ENCODE measurements around the gene DGCR2.

DGCR2 gene

GRCh38 chr22:19105867-19106802, 16.1 kb downstream of the DGCR2 start:
- H3K4me3 ChIP-seq (ENCODE audit: low read length), result no peak overlapping the region
- H2AFZ ChIP-seq (ENCODE audit: low read depth, low read length), result no peak overlapping the region
- H3K9me3 ChIP-seq (ENCODE audit: low read length), result peaks cover 1% of the 10 kb centered on the region
- H3K36me3 ChIP-seq (ENCODE audit: insufficient read depth, low read length), result no peaks in the 10 kb centered on the region
- no peaks in the 10 kb centered on the region for H3K27me3 ChIP-seq (ENCODE audit: insufficient read depth, low read length)
- no peaks in the 10 kb centered on the region for H3K4me1 ChIP-seq (ENCODE audit: insufficient read depth, low read length)

- Histone ChIP-seq H3K9me3 (ENCODE audit: low read length) (peaks cover 2% of the 10 kb centered on the region), H3K4me3 (ENCODE audit: low read length) (no peak overlapping the region), H2AFZ (ENCODE audit: low read depth, low read length) (no peak overlapping the region), H3K27me3 (ENCODE audit: insufficient read depth, low read length) (no peaks in the 10 kb centered on the region), H3K4me1 (ENCODE audit: insufficient read depth, low read length) (no peaks in the 10 kb centered on the region), H3K36me3 (ENCODE audit: insufficient read depth, low read length) (no peaks in the 10 kb centered on the region)
These were observed 16.8 kb downstream of the DGCR2 start for GRCh38 chr22:19105456-19105855.

- Histone ChIP-seq H2AFZ (ENCODE audit: low read depth, low read length) (no peak overlapping the region), H3K4me1 (ENCODE audit: insufficient read depth, low read length) (no peaks in the 10 kb centered on the region), H3K36me3 (ENCODE audit: insufficient read depth, low read length) (peaks cover 3% of the 10 kb centered on the region), H3K9me3 (ENCODE audit: low read length) (peaks cover 4% of the 10 kb centered on the region), H3K27me3 (ENCODE audit: insufficient read depth, low read length) (no peaks in the 10 kb centered on the region), H3K4me3 (ENCODE audit: low read length) (no peak overlapping the region)
These were observed 18.1 kb downstream of the DGCR2 start for GRCh38 chr22:19103880-19104821.

DNA sequence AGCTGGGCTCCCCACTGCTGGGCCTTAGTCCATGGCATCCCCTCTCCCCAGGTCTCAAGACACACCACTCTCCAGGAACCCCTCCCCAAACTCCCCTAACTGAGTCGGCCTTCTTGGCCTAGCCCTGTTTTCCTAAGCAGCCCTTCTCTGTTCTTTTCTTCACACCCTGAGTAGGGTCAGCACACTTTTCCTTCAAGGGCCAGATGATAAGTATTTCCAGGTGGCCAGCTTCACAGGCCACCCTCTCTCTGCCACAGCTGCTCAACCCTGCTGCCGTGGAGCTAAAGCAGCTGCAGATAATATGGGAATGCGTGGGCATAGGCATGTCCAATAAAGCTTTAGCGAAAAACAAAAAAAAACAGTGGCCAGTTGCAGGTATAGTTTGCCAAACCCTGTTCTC, 24.1 kb downstream of the DGCR2 start:
- no peak overlapping the region for H2AFZ ChIP-seq (ENCODE audit: low read depth, low read length)
- H3K9me3 ChIP-seq (ENCODE audit: low read length), result peaks cover 4% of the 10 kb centered on the region
- H3K27me3 ChIP-seq (ENCODE audit: insufficient read depth, low read length), result no peaks in the 10 kb centered on the region
- H3K4me3 ChIP-seq (ENCODE audit: low read length), result no peak overlapping the region
- no peaks in the 10 kb centered on the region for H3K4me1 ChIP-seq (ENCODE audit: insufficient read depth, low read length)
- peaks cover 9% of the 10 kb centered on the region for H3K36me3 ChIP-seq (ENCODE audit: insufficient read depth, low read length)

DNA sequence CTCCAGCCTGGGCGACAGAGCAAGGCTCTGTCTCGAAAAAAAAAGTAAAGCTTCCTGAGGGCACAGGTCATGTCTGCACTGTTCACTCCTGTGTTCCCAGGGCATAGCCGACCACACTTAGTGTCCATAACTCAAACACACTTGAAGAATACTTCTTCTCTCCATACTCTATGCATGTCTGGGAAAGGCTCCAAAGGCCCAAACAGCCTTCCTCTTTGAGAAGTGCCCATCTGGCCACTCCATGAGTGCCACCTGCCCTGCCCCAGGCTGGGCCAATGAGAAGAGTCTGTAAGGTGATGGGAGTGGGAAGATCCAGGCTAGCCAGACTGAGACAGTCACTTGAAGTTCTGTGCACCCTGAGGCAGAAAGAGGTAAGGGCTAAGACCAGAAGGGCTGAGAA, 24.7 kb downstream of the DGCR2 start:
- Histone ChIP-seq H2AFZ (ENCODE audit: low read depth, low read length) (no peak overlapping the region), H3K36me3 (ENCODE audit: insufficient read depth, low read length) (peaks cover 9% of the 10 kb centered on the region), H3K4me1 (ENCODE audit: insufficient read depth, low read length) (no peaks in the 10 kb centered on the region), H3K9me3 (ENCODE audit: low read length) (peaks cover 4% of the 10 kb centered on the region), H3K4me3 (ENCODE audit: low read length) (no peak overlapping the region), H3K27me3 (ENCODE audit: insufficient read depth, low read length) (no peaks in the 10 kb centered on the region)

DNA sequence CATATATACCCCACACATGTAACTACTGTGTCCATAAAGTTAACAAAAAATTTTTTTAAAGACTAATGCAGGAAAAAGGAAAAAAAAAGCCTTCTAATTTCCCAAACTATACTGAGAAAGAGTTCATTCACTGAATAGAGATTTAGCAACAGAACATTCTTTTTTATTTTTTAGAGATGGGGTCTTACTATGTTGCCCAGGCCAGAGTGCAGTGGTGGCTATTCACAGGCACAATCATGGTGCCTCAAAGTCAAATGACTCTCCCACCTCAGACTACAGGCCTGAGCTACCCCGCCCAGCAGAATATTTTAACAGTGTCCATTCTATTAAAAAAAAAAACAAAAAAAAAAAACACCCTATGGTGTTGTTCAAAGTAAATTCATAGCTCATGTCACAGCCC, 25.7 kb downstream of the DGCR2 start:
- no peak overlapping the region for H3K4me3 ChIP-seq (ENCODE audit: low read length)
- H3K9me3 ChIP-seq (ENCODE audit: low read length), result peaks cover 4% of the 10 kb centered on the region
- H3K36me3 ChIP-seq (ENCODE audit: insufficient read depth, low read length), result peaks cover 11% of the 10 kb centered on the region
- H3K27me3 ChIP-seq (ENCODE audit: insufficient read depth, low read length), result no peaks in the 10 kb centered on the region
- no peak overlapping the region for H2AFZ ChIP-seq (ENCODE audit: low read depth, low read length)
- no peaks in the 10 kb centered on the region for H3K4me1 ChIP-seq (ENCODE audit: insufficient read depth, low read length)

DNA sequence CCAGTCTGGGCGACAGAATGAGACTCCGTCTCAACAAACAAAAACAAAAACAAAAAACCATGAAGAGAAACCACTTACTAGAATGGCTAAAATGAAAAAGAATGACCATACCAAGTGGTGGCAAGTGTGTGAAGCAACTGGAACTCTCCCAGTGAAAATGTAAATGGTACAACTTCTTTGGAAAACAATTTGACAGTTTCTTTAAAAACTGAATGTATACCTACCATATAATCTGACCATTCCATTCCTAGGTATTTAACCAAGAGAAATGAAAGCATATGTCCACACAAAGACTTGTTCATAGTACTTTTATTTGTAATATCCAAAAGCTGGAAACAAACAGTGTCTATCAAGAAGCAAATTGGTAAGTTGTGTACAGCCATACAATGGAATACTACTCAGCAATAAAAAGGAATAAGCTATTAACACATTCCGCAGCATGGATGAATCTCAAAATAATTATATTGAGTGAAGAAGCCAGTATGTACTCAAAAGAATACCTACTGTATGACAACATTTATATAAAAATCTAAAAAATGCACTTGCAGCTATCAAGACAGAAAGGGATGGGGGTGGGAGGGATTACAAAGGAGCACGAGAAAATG, 27.7 kb downstream of the DGCR2 start:
- no peaks in the 10 kb centered on the region for H3K9me3 ChIP-seq (ENCODE audit: low read length)
- H3K4me1 ChIP-seq (ENCODE audit: insufficient read depth, low read length), result no peaks in the 10 kb centered on the region
- H3K4me3 ChIP-seq (ENCODE audit: low read length), result no peak overlapping the region
- H2AFZ ChIP-seq (ENCODE audit: low read depth, low read length), result no peak overlapping the region
- H3K27me3 ChIP-seq (ENCODE audit: insufficient read depth, low read length), result no peaks in the 10 kb centered on the region
- peaks cover 10% of the 10 kb centered on the region for H3K36me3 ChIP-seq (ENCODE audit: insufficient read depth, low read length)

DNA sequence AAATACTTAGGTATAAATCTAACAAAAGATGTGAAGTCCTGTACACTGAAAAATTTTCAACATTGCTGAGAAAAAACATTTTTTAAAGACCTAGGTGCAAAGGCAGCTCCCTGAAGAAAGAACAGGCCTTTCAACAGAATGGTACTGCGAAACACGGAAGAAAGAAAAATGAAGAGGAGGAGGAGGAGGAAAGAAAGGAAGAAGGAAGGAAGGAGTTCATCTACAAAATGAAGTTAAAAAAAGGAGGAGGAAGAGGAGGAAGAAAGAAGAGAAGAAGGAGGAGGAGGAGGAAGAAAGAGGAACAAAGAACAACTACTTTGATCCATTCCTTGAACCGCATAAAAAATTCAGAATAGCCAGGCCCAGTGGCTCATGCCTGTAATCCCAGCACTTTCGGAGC, 29.5 kb downstream of the DGCR2 start:
- H3K4me1 ChIP-seq (ENCODE audit: insufficient read depth, low read length), result no peaks in the 10 kb centered on the region
- H3K36me3 ChIP-seq (ENCODE audit: insufficient read depth, low read length), result peaks cover 11% of the 10 kb centered on the region

GRCh38 chr22:19090586-19091127, 31.6 kb downstream of the DGCR2 start:
- H3K4me1 ChIP-seq (ENCODE audit: insufficient read depth, low read length), result peaks cover 12% of the 10 kb centered on the region
- H2AFZ ChIP-seq (ENCODE audit: low read depth, low read length), result no peak overlapping the region
- H3K4me3 ChIP-seq (ENCODE audit: low read length), result no peak overlapping the region
- no peaks in the 10 kb centered on the region for H3K27me3 ChIP-seq (ENCODE audit: insufficient read depth, low read length)
- H3K9me3 ChIP-seq (ENCODE audit: low read length), result no peaks in the 10 kb centered on the region
- peaks cover 7% of the 10 kb centered on the region for H3K36me3 ChIP-seq (ENCODE audit: insufficient read depth, low read length)

More for the DNA sequence above, 29.5 kb downstream of the DGCR2 start:
- Histone ChIP-seq H3K4me3 (ENCODE audit: low read length) (no peak overlapping the region), H2AFZ (ENCODE audit: low read depth, low read length) (no peak overlapping the region), H3K9me3 (ENCODE audit: low read length) (no peaks in the 10 kb centered on the region), H3K27me3 (ENCODE audit: insufficient read depth, low read length) (no peaks in the 10 kb centered on the region)

DNA sequence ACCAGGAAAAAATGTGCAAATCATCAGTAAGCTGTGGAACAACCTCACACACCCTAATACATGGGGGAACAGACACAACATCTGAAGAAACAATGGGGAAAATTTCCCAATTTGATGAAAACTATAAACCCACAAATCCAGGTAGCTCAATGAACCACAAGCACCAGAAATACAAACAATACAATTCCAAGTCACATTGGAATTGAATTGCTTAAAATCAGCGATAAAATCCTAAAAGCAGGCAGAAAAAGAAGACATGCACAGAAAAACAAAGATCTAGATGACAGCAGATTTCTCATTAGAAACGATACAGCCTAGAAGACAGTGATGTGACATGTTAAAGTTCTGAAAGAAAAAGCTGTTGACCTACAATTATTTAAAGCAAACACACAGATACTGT, 32.0 kb downstream of the DGCR2 start:
- Histone ChIP-seq H3K4me3 (ENCODE audit: low read length) (no peak overlapping the region), H3K4me1 (ENCODE audit: insufficient read depth, low read length) (peaks cover 16% of the 10 kb centered on the region)

GRCh38 chr22:19088866-19089595, 33.2 kb downstream of the DGCR2 start:
- Histone ChIP-seq H2AFZ (ENCODE audit: low read depth, low read length) (no peak overlapping the region), H3K36me3 (ENCODE audit: insufficient read depth, low read length) (peaks cover 7% of the 10 kb centered on the region), H3K4me1 (ENCODE audit: insufficient read depth, low read length) (peaks cover 17% of the 10 kb centered on the region), H3K4me3 (ENCODE audit: low read length) (no peak overlapping the region), H3K9me3 (ENCODE audit: low read length) (no peaks in the 10 kb centered on the region), H3K27me3 (ENCODE audit: insufficient read depth, low read length) (no peaks in the 10 kb centered on the region)

More for the DNA sequence above, 32.0 kb downstream of the DGCR2 start:
- H3K9me3 ChIP-seq (ENCODE audit: low read length), result no peaks in the 10 kb centered on the region
- H2AFZ ChIP-seq (ENCODE audit: low read depth, low read length), result no peak overlapping the region
- no peaks in the 10 kb centered on the region for H3K27me3 ChIP-seq (ENCODE audit: insufficient read depth, low read length)
- peaks cover 7% of the 10 kb centered on the region for H3K36me3 ChIP-seq (ENCODE audit: insufficient read depth, low read length)

DNA sequence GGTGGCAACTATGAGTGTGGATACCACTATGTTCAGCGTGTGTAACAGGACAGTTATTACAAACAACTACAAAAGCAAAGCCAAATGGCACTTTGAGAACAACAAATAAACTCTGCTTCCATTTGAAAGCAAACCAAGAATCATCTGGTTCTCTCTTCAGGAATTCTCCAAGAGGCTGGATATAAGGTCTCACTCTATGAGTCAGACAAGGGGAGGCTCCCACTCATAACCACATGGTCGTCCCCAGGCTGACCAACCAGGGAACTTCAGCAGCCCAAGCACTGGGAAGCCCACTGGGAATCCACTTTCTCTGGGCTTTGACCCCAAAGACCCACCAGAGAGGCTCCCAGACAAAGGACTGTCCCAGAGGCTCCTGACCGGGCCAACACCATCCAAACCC, 35.3 kb downstream of the DGCR2 start:
- Histone ChIP-seq H3K4me1 (ENCODE audit: insufficient read depth, low read length) (peaks cover 17% of the 10 kb centered on the region), H3K27me3 (ENCODE audit: insufficient read depth, low read length) (no peaks in the 10 kb centered on the region), H3K9me3 (ENCODE audit: low read length) (no peaks in the 10 kb centered on the region), H2AFZ (ENCODE audit: low read depth, low read length) (no peak overlapping the region), H3K36me3 (ENCODE audit: insufficient read depth, low read length) (peaks cover 7% of the 10 kb centered on the region), H3K4me3 (ENCODE audit: low read length) (no peak overlapping the region)

Data from neuron (in vitro differentiated cells).